GM21737 (cell line): ENCODE data around the gene ADGRA1.

Experiments used
- ATAC-seq: cut with Tn5 transposase; IDR thresholded peaks from one replicate; pipeline ENCODE4 v1.9.1; 2021; ENCODE audit warnings: mild to moderate bottlenecking, moderate library complexity; ENCODE audit not compliant: unreplicated experiment

The ADGRA1 gene

DNA sequence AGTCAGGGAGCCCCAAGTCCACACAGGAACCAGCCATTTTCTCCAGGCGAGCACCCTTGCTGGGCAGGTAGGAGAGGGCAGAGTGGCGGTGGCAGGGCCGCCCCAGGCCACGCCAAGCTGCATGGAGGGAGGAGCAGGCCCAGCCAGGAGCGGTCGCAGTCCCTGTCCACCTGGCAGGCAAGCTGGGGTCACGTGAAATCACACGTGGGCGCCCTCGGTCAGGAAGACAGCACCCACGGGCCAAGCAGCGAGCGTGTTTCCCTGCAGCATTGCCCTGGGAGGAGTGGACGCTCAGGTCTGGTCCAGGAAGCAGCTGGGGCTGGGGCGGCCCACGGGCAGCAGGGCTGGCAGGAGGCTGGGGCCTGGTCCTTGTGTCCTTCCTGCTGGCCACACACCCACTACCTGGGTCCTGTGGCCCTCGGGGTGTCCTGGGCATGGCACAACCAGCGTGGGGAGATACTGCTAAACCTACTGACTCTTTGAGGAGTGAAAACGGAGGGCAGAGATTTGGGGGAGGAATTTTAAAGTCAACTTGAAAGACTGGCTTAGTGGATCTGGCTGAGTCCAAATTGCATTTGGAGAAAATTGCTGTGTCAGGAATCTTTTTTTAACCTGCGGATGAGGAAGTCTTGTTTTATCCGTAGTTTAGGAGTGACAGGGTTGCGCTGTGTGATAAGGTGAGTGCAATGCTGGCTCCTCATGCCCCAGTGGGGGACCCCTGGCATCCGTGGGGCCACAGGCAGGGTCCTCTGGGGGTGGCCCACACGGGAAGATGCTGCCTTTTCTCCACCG, 12.2 kb upstream of the ADGRA1 start:
- no peak for ATAC-seq

DNA sequence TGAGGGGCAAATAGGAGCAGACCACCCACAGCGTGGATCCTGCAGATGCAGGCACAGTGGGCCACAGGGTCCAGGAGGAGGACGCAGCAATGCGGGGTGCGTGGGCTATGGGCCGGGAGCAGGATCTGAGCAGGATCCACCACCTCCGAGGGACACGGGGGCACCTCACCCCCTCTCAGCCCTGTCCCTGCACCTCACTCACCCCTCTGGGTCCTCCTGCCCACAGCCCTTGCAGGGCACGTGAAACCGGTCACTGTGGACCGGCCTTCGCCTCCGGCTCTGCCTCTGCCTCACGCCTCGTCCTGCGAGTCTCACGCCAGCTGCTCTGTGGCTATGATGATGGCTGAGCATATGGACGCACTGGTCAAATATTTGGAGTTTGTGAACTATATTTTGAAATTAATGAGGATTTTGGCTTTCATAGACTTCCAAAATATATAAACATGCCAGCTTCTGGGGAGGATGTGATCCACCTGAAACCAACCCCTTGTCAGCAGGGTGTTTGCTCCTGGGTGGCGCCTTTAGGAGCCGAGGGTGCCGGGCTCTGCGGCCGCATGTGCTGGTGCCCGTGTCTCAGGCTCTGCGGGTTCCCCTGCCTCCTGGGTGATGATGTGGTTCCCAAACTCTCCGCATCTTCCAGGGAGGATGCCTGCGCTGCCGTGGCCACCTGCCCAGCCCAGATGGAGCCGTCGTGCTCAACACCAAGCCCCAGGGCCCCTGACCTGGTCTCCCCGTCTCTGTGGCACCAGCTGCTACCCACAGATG, 11.3 kb upstream of the ADGRA1 start:
- no peak for ATAC-seq

DNA sequence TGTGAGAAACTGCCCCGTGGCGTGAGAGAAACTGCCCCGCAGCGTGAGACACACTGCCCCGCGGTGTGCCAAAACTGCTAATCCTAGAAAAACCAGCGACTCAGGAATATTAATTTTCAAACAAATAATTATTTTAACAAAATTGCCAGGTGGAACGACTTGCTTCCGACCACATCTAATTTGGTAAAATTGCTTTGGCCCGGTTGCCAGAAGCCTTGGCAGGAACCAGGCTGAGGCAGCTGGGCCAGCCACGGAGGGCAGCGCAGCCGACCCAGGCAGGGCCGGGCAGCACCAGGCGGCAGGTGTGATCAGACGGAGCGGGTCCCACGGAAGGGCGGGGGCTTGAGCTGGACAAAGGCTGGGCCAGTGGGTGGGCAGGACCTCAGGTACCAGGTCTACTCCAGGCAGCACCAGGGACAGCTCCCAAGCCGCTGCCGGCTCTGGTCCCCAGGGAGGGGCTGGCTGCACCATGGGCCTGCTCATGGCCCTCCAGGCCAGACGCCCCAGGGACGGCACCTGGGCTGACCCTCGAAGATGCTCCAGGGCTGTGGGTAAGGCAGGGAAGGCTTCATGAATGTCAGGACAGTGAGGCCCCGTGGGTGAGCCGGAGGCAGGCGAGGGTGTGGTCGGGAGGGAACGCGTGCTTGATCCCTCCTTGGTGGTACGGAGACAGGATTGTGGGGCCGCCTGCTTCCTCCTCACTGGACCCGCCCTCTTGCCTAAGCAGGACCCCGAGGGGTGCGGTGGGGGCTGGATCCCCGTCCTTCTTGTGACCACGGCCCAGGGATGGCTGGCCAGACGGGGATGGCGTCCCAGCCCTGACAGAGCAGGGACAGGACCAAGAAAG, 7.7 kb upstream of the ADGRA1 start:
- no peak for ATAC-seq

DNA sequence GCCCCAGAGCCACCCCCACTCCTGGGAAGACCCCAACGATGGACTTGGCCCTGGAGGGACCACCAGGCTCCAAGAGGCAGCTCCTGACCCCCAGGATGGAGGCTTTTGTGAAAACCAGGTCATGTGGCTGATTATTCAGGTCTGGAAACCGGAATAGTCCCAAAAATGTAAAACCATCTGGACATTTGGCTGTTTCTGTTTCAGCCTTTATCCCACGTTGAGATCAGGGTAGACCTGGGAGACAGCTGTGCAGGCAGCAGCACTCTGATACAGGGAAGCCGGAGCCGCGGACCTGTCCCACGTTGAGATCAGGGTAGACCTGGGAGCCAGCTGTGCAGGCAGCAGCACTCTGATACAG, 7.1 kb upstream of the ADGRA1 start:
- no peak for ATAC-seq

DNA sequence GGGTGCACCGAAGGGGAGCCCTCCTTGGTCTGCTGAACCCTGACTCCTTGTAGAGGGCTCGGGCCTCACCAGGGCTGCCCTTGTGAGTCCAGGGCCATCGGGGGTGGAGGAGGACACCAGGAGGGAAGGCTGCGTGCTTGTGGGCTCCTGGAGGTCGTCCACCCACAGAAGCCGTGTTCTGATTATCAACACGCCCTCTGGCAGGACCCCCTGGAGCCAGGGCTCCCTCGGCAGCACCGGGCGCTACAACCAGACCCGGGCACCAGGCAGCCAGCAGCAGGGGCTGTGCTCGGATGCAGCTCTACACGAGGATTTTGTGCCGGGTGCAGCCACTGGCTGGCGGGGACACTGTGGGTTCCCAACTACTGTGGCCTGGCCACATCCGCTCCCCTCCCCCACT, 6.1 kb upstream of the ADGRA1 start:
- ATAC-seq = no peak

DNA sequence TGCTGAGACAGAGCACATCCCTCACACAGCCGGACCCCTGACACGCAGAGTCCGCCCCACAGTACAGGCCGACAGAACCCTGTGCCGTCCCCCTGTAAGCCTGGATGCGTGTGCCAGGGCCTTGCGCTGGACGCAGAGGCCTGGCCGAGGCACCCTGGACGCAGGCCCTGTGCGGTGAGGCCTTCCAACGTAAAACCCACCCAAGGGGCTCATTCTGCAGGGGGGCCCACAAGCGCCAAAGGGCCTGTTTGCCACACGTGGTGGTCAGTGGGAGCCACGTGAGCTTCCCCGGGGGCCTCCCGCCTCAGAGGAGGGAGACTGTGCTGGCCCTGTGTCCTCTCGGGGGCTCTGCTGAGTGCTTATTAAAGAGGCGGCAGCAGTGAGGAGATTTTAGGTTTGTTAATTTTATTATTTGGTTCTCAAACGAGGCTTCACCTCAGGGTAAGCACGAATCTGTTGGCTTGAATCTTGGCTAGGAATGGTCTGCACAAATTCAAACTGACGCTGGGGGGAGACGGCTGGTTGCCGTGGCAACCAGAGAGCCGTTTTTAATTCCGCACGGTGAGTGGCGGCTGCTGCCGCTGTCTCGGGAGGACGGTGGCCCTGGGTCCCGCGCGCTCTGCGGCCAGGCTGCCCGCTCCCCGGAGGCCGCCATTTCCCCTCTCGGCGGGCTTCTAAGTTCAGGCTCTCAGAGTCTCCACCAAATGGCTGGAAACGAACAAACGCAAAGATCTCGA, 4.9 kb upstream of the ADGRA1 start:
- no peak for ATAC-seq

DNA sequence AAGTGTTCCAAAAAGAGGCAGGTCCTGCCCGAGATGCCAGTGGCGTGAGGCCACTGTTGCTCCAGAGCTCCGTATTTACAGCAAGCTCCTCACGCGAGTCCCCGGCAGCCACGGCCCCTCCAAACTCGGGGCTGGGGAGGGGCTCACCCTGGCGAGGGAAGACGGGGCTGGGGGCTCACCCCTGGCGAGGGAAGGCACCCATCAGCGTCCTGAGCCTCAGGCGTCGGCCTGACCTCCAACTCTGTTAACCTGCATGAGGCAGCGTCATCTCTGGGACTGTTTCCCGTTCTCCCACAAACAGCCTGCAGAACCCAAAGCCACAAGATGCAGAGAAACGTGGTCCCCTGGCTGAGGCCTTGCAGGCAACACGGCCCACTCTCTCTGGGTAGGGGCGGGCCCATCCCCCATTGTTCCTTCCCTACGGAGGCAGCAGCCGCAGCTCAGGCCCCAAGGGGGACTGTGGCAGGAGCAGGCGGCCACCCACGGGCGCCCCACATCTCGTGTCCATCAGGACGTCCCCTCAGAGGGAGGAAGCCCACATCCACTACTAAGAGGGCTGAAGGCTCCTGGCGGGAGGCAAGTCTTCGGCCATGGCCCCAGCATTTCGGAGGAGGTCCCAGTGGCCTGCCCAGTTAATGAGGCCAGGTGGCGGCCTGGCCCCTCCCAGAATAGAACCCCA, 4.2 kb upstream of the ADGRA1 start:
- ATAC-seq = no peak

DNA sequence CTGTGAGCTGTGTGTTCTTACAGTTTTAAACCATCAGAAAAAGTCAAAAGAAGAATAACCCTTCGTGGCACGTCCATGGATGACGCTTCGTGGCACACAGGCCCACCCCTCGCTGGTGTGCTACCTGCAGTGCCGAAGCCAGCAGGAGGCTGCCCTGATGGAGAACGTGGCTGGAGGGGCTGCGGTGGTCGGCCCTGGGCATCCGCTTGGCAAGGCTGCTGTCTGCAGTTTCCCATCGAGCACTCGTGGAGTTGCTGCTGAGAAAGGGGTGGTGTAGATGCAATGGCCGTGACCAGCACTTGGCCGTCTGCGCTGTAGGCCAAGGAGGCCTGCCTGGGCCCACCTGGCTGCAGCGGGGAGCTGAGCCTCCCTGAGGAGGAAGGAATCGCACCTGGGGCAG, 3.2 kb upstream of the ADGRA1 start:
- no peak for ATAC-seq

DNA sequence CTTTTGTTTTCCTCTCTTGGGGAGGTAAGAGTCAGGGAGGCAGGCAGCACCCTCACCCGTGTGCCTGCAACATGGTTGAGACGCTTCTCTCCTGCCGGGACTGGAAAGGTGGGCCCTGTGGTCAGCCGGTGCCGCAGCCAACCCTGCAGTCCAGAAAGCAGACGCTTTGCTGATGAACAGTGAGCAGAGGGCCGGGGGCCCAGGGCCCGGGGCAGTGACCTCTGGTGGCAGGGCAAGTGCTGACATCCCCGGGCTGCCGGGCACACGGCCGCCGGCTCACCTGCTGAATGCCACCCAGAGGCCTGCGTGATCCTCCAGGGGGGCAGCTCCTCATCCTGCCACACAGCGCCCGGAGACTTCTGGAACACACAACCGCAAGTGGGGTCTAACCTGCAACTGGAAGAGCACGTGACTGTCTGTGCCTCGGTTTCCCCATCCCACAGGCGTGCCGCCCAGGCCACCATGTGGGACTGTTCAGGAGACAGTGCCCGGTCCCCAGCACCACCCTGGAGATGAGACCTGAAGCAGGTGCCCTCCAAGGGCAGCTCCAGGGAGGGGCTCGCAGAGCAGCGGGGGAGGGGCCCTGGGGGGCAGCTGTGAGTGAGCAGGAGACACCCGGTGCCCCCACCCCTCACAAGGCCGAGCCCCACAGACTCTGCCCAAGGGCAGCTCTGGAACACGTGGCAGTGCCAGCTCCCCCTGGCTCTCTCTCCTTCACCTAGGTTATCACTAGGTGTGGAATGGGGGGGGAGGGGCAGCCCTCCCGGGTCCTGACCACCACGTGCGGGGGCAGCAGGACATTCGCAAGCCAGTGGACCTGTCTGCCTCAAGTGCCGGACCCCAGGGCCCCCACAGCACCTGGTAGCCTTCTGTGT, 2.2 kb upstream of the ADGRA1 start:
- no peak for ATAC-seq

DNA sequence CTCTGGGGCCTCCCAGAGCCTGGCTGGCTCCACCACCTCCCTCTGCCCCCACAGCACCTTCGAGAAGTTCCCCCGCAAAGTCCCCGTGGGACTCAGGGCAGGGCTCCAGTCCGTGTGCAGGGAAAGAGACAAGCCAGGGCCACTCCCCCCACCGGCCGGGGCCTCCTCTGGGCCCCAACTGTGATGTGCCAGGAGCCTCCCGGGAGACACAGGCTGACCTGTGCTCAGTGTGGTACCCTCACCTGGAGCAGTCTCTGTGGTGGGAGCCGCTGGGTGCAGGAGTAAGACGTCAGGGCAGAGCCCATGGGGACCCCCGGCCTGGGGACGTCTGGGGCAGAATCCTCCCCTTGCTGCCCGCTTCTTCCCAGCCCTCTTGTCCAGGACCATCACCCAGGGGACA, 1.5 kb upstream of the ADGRA1 start:
- no peak for ATAC-seq

DNA sequence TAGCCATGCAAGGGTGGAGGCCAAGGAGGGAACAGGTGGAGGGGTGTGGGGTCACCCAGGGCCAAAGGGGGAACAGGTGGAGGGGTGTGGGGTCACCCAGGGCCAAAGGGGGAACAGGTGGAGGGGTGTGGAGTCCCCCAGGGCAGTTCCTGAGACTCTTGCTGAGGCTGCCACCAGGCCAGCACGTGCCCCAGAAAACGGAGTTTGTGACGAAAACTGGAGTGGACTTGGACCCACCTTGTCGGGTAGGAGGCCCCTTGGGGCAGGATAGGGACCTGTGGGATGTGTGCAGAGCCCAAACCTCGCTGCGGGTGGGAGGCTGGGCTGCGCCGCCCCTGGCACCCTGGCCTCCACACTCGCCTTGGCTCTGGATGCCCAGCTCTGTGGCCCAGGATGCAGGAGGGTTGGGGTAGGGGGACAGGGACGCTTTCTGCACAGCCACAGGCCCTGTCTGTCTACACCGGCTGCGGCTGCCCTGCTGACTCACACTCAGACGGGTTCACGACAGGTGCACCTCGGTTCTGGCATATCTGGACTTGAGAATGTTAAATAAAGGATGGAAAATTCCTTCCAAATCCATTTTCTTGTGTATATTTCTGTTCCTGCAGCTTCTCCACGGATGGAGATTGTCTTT, 562 bp upstream of the ADGRA1 start:
- ATAC-seq = no peak

DNA sequence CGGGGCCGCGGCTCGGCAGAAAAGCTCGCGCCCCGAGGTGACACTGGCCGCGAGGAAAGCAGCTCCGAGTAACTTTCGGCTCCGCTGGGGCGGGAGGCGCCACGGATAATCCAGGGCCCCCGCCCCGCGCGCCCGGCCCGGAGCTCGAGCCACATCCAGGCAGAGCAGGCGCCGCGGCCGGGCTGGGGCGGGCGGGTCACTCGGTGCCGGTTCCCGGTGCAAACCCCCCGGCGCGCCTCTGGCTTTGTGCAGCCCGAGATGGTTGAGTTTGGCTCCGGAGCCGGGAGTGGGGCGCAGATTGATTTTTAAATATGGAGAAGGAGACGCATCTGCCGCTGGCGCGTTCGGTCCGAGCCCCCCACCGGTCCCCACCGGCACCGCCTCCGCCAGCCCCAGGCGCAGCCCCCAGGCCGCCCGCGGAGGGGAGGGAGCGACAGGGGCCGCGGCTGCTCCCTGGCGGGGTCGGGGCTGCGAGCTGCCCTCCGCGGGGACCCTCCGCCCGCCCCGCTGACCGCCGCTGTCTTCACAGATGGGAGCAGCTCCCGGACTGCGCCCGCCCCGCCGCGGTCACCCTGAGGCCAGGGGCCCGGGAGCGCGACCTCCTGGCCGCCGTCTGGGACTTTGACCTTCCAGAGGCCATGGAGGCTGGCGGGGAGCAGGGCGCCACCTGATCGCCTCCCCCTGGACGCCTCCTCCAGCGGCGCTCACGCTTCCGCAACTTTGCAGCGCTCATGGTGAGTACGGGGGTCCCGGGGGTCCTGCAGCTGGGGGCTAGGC, 643 bp downstream of the ADGRA1 start:
- ATAC-seq = no peak

DNA sequence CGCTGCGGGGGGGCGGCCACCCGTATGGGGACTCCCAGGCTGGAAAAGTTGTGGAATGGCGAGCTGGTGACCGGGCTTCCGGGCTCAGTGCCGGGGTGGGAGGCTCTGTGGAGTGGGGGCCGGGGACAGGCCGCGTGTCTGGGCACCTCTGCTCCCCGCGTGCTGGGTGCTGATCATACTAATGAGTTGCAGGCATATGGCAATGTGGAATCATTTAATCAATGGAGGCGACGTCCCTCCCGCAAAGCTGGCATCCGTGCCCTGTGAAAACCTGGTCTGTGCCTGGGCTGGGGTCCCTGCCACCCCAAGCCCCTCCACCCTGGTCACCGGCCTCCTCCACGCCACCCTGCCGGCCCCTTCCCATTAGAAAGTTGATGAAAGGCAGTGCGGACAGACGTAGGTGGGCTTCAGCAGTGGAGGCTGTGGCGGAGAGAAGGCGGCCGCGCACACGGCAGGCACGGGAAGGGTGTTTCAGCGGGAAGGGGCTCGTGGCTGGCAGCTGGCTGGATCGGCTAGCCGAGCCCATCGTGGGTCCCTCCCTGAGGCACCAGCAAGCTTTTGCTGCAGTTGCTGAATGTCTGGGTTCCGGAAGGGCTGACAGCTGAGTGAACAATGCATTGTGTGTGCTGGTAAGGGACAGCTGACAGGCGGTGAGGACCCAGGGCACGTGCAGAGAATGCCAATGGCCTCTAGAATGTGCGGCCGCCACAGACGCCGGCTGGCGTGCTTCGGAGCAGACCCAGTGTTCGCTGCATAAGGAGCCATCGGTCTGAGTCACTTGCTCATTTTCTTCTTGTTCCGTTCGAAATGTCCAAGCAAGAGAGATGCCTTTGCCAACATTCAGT, 1.5 kb downstream of the ADGRA1 start:
- ATAC-seq = no peak

DNA sequence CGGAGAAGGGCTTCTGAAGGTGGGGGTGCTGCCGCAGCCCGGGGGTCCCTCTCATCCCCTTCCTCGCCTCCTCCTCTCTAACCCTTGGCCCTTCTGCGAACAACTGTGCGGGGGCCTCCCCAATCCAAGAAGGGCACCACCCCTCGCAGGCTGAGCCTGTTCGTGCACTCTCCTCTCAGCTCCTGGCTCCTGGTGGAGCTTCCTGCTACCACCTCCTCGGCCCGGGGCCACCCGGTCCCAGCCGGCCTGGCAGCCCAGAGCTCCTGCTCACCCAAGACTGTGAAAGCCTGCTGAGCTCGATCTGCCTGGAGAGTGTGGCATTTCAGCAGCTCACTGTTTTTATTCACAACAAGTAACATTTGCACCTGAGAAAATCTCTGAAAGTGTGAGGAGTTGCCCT, 2.4 kb downstream of the ADGRA1 start:
- no peak for ATAC-seq

DNA sequence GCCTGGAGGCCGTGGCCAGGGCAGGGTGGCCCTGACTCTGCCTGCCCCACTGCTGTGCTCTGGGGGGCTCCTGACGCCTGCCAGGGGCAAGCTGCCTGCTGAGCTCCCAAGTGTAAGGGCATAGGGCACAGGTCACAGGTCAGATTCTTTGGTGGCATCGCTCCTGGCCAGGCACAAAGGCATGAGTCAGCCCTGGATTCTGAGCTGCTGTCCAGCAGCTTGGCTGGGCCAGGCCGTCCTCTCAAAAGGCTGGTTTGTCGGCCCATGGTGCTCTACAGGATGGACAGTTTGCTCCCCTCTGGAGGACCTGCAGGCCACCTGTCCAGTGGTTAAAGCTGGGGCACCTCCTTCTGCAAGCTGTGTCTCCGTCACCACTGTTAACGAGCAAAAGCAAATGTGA, 2.9 kb downstream of the ADGRA1 start:
- no peak for ATAC-seq

DNA sequence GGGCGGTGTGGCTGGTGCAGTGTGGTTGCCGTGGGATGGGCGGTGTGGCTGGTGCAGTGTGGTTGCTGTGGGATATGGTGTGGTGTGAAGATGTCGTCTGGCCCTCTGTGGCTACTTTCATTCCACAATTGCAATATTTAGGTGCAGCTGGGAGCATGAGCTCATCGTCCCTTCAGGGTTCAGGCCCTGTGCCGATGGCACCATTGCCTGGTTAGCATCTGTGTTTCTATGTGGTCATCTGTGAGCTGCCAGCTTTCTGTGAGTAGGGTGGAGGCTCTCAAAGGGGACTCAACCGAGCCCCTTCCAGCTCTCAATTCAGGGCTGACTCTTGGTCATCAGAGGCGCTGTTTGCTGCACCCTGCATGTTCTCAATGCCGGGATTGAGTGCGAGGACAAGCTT, 3.6 kb downstream of the ADGRA1 start:
- no peak for ATAC-seq

DNA sequence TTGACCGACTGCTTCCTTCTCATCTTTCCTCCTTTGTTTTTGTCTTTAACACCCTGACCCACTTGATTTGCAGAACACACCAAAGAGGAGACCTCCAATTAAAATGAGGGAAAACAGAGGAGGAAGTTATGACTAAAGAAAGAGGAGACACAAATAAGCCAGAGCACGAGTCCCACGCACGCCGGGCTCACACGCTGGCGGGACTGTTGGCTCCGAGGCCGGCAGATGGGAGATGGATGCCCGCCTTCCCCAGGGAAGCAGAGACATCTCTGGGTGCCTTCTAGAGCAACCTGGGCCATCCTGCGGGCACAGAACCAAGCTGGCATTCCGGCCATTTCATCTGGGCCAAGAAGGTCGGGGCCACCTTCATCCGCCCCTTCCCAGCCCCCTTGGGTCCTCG, 5.6 kb downstream of the ADGRA1 start:
- no peak for ATAC-seq
